ENCODE data around the gene LINC00632.

DNA sequence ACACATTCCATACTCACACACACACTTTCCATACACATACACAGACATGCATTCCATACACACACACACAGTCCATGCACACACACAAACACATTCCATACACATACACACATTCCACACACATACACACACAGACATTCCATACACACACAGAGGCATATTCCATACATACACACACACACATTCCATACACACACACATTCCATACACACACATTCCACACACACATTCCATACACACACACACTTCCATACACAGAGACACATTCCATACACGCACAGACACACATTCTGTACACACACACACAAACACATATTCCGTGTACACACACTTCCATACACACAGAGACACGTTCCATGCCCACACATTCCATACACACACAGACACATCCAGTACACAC lies 14.8 kb downstream of the LINC00632 start:
- TF ChIP-seq CTCF (IDR thresholded peaks at IDR 0.05) (no peak), POLR2A (IDR thresholded peaks at IDR 0.05) (no peak)
